Measurements from ENCODE around the gene GOSR2. TPM values are rescaled to one million over a fixed set of nuclear protein-coding genes. Genes with fewer than 3 reads are reported as not detected.

Gene GOSR2
- total and polyA plus RNA-seq, 9 of the 15 experiments (the other 6 are each of a cell fraction or from before 2014, with no cell fraction given), result 32.7 to 96.3 (median 48.9) TPM

DNA sequence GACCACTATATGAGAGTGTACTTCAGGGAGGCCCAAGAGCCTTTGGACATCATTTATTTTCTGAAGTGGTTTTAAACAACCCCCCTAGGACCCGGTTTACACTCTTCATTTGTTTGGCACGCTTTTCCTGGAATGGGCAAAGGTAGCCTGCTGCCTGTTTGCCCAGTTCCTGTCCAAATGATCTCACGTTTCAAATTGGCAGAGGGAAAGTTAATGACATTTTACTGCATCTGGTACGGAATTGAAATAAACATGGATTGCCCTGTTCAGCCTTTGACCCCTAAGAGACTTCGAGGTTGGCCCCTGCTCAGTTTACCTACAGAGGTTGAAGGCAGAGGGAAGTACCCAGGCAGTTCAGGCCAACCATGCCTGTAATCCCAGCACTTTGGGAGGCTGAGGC is 61.9 kb downstream of the GOSR2 start:
- no peaks in the 10 kb centered on the region for H3K79me2 ChIP-seq (ENCODE audit: control insufficient read depth, insufficient read depth, low read length)
- H3K4me2 ChIP-seq (ENCODE audit: insufficient read depth, low read length), result no peak overlapping the region
- H2AFZ ChIP-seq (ENCODE audit: low read depth, low read length), result no peak overlapping the region
- FAIRE-seq (no peak), ATAC-seq (no peak), DNase-seq (ENCODE audit: extremely low read depth in 1 of 4, low spot score in 3 of 4) (no peak)
- H3K27me3 ChIP-seq (ENCODE audit: control insufficient read depth in 2 of 2, insufficient read depth in 2 of 2, low read length in 2 of 2), result peaks cover 31 to 53% of the 10 kb centered on the region in 2 experiments
- H3K4me3 ChIP-seq, result no peak overlapping the region
- H4K20me1 ChIP-seq (replicated peaks; ENCODE audit: control insufficient read depth, insufficient read depth, low read length), result peaks cover 4% of the 10 kb centered on the region; the same call in 1 of the 2 replicates
- no peaks in the 10 kb centered on the region for H3K4me1 ChIP-seq (replicated peaks in 1 of 2; ENCODE audit: control insufficient read depth in 2 of 2, insufficient read depth in 2 of 2, low read length in 2 of 2)
- intact Hi-C loops (cut with micrococcal nuclease), result no loop called here
- no peaks in the 10 kb centered on the region for H3K9me3 ChIP-seq (replicated peaks; ENCODE audit: control insufficient read depth, insufficient read depth, low read depth, low read length)
- no peak overlapping the region for H3K27ac ChIP-seq (ENCODE audit: extremely low read depth, low read depth, low read length)
- H3K9ac ChIP-seq (ENCODE audit: insufficient read depth in 1 of 2, low read depth in 2 of 2, low read length in 2 of 2), result no peak overlapping the region
- ChIA-PET POLR2A (no interaction called here), CTCF (ENCODE audit: low intra/inter-chr PET ratio) (no interaction called here)
- H3K9me1 ChIP-seq (ENCODE audit: control insufficient read depth, insufficient read depth, low read length), result no peaks in the 10 kb centered on the region
- in situ Hi-C loops (cut with MboI), result loop anchor here (25.0 kb wide), 1 partner anchor 627 kb away; no protein-coding TSS in a partner anchor
- no TSS peak for BruUV-seq (replicated peaks)
- H3K36me3 ChIP-seq (ENCODE audit: control insufficient read depth, insufficient read depth, low read length), result no peaks in the 10 kb centered on the region
- 0% methylated on average over 5 of the region's 5 CpGs for WGBS (ENCODE audit: insufficient coverage, low coverage, missing lambda C conversion rate)
- TF ChIP-seq, protein P1, sequence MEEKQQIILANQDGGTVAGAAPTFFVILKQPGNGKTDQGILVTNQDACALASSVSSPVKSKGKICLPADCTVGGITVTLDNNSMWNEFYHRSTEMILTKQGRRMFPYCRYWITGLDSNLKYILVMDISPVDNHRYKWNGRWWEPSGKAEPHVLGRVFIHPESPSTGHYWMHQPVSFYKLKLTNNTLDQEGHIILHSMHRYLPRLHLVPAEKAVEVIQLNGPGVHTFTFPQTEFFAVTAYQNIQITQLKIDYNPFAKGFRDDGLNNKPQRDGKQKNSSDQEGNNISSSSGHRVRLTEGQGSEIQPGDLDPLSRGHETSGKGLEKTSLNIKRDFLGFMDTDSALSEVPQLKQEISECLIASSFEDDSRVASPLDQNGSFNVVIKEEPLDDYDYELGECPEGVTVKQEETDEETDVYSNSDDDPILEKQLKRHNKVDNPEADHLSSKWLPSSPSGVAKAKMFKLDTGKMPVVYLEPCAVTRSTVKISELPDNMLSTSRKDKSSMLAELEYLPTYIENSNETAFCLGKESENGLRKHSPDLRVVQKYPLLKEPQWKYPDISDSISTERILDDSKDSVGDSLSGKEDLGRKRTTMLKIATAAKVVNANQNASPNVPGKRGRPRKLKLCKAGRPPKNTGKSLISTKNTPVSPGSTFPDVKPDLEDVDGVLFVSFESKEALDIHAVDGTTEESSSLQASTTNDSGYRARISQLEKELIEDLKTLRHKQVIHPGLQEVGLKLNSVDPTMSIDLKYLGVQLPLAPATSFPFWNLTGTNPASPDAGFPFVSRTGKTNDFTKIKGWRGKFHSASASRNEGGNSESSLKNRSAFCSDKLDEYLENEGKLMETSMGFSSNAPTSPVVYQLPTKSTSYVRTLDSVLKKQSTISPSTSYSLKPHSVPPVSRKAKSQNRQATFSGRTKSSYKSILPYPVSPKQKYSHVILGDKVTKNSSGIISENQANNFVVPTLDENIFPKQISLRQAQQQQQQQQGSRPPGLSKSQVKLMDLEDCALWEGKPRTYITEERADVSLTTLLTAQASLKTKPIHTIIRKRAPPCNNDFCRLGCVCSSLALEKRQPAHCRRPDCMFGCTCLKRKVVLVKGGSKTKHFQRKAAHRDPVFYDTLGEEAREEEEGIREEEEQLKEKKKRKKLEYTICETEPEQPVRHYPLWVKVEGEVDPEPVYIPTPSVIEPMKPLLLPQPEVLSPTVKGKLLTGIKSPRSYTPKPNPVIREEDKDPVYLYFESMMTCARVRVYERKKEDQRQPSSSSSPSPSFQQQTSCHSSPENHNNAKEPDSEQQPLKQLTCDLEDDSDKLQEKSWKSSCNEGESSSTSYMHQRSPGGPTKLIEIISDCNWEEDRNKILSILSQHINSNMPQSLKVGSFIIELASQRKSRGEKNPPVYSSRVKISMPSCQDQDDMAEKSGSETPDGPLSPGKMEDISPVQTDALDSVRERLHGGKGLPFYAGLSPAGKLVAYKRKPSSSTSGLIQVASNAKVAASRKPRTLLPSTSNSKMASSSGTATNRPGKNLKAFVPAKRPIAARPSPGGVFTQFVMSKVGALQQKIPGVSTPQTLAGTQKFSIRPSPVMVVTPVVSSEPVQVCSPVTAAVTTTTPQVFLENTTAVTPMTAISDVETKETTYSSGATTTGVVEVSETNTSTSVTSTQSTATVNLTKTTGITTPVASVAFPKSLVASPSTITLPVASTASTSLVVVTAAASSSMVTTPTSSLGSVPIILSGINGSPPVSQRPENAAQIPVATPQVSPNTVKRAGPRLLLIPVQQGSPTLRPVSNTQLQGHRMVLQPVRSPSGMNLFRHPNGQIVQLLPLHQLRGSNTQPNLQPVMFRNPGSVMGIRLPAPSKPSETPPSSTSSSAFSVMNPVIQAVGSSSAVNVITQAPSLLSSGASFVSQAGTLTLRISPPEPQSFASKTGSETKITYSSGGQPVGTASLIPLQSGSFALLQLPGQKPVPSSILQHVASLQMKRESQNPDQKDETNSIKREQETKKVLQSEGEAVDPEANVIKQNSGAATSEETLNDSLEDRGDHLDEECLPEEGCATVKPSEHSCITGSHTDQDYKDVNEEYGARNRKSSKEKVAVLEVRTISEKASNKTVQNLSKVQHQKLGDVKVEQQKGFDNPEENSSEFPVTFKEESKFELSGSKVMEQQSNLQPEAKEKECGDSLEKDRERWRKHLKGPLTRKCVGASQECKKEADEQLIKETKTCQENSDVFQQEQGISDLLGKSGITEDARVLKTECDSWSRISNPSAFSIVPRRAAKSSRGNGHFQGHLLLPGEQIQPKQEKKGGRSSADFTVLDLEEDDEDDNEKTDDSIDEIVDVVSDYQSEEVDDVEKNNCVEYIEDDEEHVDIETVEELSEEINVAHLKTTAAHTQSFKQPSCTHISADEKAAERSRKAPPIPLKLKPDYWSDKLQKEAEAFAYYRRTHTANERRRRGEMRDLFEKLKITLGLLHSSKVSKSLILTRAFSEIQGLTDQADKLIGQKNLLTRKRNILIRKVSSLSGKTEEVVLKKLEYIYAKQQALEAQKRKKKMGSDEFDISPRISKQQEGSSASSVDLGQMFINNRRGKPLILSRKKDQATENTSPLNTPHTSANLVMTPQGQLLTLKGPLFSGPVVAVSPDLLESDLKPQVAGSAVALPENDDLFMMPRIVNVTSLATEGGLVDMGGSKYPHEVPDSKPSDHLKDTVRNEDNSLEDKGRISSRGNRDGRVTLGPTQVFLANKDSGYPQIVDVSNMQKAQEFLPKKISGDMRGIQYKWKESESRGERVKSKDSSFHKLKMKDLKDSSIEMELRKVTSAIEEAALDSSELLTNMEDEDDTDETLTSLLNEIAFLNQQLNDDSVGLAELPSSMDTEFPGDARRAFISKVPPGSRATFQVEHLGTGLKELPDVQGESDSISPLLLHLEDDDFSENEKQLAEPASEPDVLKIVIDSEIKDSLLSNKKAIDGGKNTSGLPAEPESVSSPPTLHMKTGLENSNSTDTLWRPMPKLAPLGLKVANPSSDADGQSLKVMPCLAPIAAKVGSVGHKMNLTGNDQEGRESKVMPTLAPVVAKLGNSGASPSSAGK (IDR thresholded peaks at IDR 0.05), result no peak
- TF ChIP-seq SRSF7 (optimal IDR thresholded peaks at IDR 0.05; ENCODE audit: low read depth, low read length) (no peak), DNMT1 (IDR thresholded peaks at IDR 0.05) (no peak), RB1 (IDR thresholded peaks at IDR 0.05; ENCODE audit: low read depth) (no peak), ATF1 (CRISPR knock-in tag; IDR thresholded peaks at IDR 0.05) (no peak), ATF1 (tag; IDR thresholded peaks at IDR 0.05) (no peak), E2F3 (CRISPR knock-in tag; IDR thresholded peaks at IDR 0.05) (no peak), CC2D1A (IDR thresholded peaks at IDR 0.05) (no peak), EP400 (IDR thresholded peaks at IDR 0.05) (no peak), CREB1 (IDR thresholded peaks at IDR 0.05) (no peak), CREB1 (CRISPR knock-in tag; IDR thresholded peaks at IDR 0.05) (no peak)
